HPDE6-E6E7 (cell line): ENCODE measurements around the gene LRP1.

Experiments used
- DNase-seq: peaks from one replicate; pipeline ENCODE4 v3.0.0; 2011; ENCODE audit warnings: missing footprints; ENCODE audit errors: extremely low spot score

Gene LRP1

DNA sequence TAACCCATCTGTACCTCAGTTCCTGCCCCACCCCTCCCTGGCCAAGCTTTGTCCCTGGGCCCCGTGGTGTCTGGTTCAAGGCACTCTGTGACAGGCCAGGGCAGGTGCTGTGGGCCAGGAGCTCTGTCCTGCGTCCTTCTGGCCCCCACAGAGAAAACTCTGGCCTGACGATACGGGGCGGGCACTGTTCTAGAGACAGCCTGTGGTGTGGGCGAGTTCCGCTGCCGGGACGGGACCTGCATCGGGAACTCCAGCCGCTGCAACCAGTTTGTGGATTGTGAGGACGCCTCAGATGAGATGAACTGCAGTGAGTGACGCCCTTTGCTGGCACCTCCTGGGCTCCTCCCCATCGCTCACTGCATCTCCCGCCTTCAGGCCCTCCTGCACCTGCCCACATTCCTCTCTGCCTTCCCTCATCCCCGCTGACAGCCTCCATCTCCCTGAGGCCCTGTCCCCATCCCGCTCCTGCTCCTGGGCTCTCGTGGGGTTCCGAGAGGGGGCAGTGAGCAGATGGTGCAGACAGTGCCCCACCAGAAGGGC is 65.5 kb downstream of the LRP1 start:
- DNase-seq: no peak

DNA sequence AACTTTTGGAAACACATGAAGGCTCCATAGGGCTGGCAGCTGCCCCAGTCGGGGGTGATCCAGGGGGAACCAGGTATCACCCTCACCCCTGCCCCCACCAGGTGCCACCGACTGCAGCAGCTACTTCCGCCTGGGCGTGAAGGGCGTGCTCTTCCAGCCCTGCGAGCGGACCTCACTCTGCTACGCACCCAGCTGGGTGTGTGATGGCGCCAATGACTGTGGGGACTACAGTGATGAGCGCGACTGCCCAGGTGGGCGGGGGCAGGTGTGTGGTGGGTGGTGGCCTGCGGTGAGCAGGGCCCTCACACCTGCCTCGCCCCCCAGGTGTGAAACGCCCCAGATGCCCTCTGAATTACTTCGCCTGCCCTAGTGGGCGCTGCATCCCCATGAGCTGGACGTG is 66.0 kb downstream of the LRP1 start:
- DNase-seq: no peak

DNA sequence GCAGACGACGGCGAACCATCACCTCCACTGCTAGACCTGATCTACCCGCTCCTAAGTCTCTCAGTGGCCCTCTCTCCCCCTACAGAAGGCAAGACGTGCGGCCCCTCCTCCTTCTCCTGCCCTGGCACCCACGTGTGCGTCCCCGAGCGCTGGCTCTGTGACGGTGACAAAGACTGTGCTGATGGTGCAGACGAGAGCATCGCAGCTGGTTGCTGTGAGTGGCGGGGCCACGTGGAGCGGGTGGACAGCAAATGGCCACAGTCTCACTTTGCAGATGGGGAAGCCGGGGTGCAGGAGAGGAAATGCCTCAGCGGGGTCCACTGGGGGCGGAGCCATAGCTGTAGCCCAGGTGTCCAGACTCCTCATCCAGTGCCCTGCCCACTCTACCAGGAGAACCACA is 66.9 kb downstream of the LRP1 start:
- DNase-seq: no peak

DNA sequence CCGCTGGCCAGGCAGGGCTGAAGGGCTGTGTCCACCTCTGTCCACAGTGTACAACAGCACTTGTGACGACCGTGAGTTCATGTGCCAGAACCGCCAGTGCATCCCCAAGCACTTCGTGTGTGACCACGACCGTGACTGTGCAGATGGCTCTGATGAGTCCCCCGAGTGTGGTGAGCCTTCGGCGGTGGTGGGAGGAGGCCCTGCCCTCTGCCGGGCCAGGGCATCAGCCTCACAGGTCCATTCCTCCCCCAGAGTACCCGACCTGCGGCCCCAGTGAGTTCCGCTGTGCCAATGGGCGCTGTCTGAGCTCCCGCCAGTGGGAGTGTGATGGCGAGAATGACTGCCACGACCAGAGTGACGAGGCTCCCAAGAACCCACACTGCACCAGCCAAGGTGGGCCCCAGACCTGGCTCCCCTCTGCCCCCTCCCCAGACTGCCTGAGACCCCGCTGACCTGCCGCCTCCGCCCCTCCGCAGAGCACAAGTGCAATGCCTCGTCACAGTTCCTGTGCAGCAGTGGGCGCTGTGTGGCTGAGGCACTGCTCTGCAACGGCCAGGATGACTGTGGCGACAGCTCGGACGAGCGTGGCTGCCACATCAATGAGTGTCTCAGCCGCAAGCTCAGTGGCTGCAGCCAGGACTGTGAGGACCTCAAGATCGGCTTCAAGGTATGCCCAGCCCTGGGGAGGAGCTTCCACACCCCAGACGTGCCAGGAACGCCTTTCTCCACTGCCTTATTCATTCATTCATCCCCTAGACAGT is 67.5 kb downstream of the LRP1 start:
- DNase-seq: no peak

DNA sequence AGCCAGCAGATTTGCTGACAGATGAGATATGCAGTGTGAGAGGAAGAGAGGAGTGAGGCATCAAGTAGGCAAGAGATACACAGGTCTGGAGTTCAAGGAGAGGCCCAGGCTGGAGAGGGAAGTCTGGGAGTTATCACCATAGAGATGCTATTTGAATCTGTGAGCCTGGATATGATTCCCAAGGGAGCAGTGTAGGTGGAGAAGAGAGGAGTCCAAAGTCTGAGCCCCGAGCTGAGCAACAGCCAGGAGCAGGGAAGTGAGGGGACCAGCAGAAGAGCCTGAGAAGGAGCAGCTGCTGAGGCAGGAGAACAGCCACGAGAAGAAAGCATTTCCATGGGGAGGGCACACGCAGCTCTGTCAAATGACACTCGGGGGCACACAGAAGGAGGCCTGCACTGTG is 68.2 kb downstream of the LRP1 start:
- DNase-seq: no peak

DNA sequence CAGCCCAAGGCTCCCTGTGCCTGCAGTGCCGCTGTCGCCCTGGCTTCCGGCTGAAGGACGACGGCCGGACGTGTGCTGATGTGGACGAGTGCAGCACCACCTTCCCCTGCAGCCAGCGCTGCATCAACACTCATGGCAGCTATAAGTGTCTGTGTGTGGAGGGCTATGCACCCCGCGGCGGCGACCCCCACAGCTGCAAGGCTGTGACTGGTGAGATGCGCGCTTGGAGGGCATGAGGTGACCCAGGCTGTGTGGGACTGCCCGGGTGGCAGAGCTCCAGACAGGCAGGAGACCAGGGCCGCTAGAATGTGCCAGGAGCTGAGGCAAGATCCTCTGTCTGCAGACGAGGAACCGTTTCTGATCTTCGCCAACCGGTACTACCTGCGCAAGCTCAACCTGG is 68.7 kb downstream of the LRP1 start:
- no peak for DNase-seq

DNA sequence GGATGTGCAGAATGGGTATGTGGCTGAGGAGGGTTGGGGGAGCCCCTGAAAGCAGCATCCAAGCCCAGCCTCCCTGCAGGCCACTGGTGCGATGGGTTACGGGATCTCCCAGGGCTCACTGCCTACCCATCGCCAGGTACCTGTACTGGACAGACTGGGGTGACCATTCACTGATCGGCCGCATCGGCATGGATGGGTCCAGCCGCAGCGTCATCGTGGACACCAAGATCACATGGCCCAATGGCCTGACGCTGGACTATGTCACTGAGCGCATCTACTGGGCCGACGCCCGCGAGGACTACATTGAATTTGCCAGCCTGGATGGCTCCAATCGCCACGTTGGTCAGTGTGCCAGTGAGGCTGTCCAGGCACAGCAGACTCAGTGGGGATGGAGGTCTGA is 70.0 kb downstream of the LRP1 start:
- DNase-seq: no peak

DNA sequence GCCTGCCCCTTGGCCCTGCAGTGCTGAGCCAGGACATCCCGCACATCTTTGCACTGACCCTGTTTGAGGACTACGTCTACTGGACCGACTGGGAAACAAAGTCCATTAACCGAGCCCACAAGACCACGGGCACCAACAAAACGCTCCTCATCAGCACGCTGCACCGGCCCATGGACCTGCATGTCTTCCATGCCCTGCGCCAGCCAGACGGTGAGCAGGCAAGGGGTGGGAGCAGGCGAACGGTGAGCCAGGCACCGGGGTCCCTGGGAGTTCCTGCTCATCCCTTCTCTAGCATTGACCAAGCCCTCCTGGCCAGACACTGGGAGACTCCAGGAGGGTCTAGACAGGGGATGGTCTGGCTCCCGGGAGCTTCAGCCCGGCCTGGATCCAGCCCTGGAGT is 70.9 kb downstream of the LRP1 start:
- no peak for DNase-seq

DNA sequence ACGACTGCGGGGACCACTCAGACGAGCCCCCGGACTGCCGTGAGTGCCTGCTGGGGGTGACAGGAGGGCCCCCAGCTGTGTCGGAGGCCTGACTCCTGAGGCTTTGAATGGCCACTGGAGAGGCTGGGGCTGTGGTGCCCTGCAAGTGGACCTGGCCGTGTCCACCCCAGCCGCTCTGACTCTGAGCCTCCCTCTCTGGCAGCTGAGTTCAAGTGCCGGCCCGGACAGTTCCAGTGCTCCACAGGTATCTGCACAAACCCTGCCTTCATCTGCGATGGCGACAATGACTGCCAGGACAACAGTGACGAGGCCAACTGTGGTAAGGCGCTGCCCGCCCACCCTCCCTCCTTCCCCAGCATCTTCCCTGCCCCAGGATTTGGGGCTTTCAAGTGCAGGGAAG is 72.2 kb downstream of the LRP1 start:
- DNase-seq: no peak

DNA sequence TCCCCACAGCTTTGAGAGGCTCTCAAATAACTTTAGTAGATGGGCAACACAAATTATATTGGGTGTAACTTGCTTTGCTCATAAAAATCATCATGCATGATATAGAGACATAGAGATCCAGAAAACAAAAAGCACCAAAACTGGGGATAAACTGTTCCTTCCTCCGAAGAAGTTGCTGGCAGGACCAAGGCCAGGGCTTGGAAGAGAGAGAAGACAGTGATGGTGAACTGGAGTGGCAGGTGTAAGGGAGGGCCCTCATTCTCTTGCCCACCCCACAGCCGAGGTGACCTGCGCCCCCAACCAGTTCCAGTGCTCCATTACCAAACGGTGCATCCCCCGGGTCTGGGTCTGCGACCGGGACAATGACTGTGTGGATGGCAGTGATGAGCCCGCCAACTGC is 72.9 kb downstream of the LRP1 start:
- no peak for DNase-seq

DNA sequence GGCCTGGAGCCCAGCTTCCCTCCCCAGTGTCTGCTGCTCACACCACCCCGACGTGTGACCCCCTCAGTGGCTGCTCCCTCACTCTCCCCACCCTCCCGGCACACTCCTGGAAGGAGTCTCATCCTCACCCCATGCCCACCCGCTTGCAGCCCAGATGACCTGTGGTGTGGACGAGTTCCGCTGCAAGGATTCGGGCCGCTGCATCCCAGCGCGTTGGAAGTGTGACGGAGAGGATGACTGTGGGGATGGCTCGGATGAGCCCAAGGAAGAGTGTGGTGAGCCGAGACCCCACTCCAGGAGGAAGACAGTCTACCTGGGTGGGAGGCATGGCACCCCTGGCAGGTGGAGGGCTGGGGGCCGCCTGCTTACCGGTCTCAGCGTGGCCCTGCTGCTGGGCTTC is 73.3 kb downstream of the LRP1 start:
- no peak for DNase-seq

DNA sequence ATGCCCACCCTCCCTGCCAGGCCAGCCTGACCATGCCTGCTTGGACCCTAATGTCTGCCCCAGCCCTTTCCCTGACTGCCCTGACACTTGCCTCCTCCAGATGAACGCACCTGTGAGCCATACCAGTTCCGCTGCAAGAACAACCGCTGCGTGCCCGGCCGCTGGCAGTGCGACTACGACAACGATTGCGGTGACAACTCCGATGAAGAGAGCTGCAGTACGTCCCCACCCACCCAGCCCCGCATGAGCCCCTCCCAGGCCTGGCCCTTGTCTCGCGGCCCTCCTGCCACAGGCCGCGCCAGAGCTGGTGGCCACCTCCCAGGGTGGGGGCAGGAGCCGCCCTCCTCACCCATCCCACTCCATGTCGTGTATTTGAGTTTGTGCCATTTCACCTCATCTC is 74.0 kb downstream of the LRP1 start:
- DNase-seq: no peak

DNA sequence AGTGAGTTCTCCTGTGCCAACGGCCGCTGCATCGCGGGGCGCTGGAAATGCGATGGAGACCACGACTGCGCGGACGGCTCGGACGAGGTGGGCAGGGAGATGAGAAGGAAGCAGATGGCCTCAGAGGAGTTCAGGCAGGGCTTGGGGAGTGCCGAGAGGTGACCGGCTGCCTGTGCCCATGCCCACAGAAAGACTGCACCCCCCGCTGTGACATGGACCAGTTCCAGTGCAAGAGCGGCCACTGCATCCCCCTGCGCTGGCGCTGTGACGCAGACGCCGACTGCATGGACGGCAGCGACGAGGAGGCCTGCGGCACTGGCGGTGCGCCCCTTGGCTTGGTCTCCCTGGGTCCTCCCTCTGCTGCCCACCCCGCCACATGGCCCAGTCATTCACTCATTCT is 74.9 kb downstream of the LRP1 start:
- DNase-seq: no peak

DNA sequence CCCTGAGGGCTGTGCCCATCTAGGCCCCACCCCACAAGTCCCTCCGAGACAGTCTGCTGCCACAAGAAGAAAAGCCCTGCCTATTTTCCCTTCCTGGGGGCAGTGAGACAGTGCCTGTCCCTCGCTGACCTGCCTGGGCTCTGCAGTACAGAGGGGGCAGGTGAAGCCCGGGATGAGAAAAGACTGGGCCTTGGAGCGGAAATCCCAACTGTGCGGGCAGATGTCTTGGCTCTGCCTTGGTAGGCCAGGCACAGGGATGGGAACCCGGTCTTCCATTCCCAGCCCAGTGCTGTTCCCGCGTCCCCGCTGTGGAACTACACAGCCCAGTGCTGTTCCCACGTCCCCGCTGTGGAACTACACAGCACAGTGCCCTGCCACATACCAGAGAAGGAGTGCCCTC is 75.5 kb downstream of the LRP1 start:
- DNase-seq: no peak

DNA sequence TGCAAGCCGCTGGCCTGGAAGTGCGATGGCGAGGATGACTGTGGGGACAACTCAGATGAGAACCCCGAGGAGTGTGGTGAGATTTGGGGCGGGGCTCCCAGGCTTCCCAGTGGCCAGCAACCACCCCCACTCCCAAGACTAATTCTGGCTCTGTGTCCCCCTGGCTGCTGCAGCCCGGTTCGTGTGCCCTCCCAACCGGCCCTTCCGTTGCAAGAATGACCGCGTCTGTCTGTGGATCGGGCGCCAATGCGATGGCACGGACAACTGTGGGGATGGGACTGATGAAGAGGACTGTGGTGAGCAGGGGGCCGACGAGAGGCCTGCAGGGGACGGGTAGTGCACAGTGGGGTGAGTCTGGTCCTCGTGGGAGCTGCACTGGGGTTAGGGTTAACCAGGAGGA is 76.2 kb downstream of the LRP1 start:
- DNase-seq: no peak

DNA sequence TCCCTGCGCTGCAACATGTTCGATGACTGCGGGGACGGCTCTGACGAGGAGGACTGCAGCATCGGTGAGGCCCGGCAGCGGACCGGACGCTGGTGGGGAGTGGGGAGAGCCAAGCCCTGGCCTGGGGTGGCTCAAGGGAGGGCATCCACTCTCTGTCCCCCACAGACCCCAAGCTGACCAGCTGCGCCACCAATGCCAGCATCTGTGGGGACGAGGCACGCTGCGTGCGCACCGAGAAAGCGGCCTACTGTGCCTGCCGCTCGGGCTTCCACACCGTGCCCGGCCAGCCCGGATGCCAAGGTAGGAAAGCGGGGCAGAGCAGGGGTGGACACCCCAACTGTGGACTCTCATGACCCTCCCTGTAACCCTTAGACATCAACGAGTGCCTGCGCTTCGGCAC is 76.9 kb downstream of the LRP1 start:
- no peak for DNase-seq

DNA sequence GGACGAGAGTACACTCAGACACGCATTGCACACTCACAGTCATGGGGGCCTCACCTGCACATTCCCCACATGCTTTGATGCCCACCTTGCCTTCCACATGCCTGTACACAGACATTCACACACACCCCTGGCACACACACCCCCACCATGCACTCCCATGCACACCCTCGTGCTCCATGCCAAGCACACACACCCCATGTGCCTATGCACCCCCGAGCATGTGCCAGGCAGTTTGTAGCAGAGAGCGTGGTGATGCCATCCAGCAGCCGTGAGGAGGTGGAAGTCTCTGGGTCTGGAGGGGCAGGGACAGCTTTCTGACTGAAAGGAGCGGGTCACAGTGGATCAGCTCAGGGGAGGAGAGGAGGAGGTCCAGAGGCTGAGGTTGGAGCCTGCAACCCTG is 77.6 kb downstream of the LRP1 start:
- DNase-seq: no peak

DNA sequence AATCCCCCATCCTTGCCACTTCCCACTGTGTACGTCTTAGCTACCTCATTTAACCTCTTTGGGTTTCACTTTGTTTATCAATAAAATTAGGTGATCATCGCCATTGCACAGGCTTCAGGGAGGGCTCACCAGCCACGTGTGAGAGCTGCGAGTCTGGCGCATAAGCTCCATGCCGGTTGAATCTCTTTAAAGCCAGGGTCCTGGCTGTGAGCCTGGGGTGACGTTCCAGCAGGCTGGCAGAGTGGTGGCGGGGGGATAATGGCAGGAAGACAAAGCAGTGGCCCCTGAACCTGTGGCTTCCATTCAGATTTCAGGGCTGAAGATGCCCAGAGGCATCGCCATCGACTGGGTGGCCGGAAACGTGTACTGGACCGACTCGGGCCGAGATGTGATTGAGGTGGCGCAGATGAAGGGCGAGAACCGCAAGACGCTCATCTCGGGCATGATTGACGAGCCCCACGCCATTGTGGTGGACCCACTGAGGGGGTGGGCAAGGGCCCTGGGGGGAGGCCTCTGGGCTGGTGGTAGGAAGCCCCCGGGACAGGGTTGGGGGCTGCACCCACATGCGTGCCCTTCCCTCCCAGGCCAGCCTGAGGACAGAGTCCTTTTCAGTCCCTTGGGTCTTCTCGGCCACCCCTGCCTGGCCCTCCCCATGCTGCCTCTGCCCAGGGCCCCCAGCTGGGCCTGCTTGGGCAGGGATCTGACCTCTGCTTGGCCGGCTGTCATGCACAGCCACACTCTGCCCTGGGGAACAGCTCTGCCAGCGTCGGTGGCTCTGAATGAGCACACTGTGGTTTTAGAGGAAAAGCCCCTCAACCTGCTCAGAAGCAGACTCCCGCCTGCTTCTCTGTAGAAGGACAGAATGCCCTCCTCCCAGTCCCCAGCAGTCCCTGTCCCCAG is 79.7 kb downstream of the LRP1 start:
- DNase-seq: no peak

DNA sequence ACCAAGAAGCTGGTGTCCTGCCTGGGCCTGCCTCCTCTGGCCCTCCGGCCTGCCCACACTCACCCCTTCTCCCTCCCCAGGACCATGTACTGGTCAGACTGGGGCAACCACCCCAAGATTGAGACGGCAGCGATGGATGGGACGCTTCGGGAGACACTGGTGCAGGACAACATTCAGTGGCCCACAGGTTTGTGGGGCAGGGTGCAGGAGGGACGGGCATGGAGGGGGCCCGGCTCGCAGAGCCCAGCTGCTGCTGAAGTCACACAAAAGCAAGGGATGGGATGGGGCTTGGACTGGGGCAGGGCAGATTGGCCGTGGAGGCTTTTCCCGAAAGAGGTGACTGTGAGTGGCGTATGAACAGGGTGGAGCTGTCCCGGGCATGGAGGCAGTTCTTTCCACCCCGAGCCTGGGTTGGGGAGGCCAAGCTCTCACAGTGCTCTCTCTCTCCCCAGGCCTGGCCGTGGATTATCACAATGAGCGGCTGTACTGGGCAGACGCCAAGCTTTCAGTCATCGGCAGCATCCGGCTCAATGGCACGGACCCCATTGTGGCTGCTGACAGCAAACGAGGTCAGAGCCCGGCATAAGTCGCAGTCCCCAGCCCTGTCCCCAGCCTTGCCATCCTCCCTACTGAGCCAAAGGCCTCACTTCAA is 80.5 kb downstream of the LRP1 start:
- no peak for DNase-seq

DNA sequence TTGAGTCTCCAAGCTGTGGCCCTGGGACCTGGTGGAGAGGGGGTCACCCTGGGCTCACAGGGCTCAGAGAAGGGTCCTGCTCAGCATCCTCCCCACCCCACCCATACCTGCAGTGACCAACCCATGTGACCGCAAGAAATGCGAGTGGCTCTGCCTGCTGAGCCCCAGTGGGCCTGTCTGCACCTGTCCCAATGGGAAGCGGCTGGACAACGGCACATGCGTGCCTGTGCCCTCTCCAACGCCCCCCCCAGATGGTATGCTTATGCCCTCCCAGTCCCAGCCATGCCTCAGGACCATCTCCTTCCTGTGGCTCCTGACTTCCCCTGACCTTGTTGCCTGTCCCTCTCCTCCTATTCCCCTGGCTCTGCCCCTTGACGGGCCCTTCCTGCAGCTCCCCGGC is 81.6 kb downstream of the LRP1 start:
- no peak for DNase-seq

DNA sequence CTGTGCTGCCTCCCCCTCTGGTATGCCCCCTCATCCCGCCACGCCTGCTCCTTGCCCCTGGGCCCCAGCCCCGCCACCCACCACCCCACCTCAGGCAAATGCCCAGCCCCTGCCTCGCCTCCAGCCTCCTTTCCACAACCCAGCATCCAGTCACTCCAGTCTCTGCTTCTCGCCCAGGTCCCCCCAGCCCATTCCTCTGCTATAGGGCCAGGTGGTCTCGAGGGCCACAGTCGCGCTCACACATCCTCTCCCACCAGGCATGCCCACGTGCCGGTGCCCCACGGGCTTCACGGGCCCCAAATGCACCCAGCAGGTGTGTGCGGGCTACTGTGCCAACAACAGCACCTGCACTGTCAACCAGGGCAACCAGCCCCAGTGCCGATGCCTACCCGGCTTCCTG is 82.2 kb downstream of the LRP1 start:
- DNase-seq: no peak

DNA sequence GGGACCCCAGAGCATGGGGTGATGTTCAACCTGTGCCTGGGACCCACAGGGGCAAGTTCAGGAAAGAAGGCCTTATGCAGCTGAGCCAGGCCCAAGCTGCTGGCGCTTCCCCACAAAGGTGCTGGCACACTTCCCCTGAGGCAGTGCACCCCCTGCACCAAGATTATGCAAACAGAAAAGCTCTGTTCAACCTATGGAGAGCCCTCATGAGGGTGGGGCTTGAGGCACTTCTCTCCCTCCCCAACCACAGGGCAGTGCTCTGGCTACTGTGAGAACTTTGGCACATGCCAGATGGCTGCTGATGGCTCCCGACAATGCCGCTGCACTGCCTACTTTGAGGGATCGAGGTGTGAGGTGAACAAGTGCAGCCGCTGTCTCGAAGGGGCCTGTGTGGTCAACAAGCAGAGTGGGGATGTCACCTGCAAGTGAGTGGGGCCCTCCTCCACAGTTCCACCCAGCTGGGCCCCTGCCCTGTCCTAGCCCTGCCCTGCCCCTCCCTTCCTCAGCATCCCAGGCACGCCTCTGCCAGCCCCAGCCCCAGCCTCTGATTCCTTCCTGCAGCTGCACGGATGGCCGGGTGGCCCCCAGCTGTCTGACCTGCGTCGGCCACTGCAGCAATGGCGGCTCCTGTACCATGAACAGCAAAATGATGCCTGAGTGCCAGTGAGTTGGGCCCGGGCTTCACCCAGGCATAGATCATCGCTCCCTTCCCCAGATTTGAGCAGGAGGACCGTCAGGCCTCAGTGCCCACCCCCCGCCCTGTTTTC is 82.8 kb downstream of the LRP1 start:
- DNase-seq: no peak
